ENCODE results near the gene MYO6.

MYO6 gene

DNA sequence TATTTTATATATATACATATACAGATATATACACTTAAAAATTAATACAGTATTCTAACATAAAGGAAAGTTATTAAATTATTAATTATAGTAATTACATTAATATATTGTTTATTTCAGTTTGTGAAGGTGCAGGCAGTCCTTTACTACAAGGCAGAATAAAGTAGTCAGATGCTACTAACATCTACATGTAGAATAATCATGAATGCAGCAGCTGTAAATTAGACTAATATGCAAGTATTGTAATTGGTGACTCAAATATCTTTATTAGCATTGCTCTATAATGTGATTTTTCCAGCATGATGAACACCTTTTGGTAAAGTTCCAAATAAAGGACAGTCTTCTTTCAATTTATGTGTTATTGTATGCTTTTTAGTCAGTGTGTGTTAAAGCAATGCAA lies 17.3 kb downstream of the MYO6 start:
- DNase-seq (ENCODE audit: low spot score) = no peak

GRCh38 chr6:75770844-75771243 lies 21.8 kb downstream of the MYO6 start:
- DNase-seq (ENCODE audit: low spot score) = no peak

DNA sequence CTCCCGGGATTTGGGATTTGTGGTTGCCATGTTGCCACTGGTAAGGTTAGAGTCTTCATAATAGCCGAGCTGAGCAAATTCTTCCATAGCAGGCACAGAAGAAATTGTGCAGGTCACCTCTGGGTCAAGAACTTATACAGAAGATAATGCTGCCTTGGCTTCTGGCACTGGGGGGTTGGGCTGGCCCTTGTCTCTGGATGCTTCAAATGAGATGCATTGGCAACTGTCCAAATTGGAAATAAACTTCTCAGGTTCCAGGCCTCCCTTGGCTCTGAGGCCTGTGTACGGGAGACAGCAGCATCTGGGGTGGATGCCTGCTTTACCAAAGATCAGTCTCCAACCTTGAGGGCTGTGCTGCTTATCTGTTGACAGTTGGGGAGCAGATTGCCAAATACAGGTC lies 26.2 kb downstream of the MYO6 start:
- no peak for DNase-seq (ENCODE audit: low spot score)

- DNase-seq (ENCODE audit: low spot score) = no peak
These were observed 27.4 kb downstream of the MYO6 start for GRCh38 chr6:75776461-75776860.

- no peak for DNase-seq (ENCODE audit: low spot score)
These were observed 29.7 kb downstream of the MYO6 start for GRCh38 chr6:75778757-75779156.

DNA sequence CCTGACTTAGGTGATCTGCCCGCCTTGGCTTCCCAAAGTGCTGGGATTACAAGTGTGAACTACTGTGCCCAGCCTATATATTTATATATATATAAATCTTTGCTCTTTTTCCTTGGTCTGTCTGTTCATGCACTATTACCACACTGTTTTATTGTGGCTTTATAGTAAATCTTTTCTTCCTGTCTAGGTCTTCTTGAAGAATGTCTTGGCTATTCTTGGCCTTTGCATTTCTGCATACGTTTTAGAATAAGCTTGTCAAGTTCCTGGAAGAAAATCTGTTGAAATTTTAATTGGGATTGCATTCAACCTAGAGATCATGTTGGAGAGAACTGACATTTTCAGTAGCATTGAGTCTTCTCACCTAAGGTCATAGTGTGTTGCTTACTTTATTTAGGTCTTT lies 37.1 kb downstream of the MYO6 start:
- no peak for DNase-seq (ENCODE audit: low spot score)

DNA sequence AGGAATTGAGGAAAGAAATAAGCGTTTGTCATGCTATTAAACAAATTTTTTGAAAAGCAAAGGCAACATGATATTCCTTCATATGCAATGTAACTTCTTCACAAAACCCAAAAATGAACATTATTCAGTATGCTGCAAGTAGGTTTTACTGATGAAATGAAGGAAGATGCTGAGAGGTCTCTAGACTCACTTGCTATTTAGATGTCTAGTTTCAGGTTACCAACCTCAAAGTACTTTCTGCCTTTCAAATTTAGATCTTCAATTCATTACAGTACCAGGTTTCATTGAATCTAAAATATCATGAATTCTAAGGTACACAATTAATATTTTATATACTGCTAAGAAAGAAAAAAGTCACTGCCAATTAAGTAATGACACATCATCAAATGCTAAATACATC lies 39.9 kb downstream of the MYO6 start:
- DNase-seq (ENCODE audit: low spot score) = no peak

DNA sequence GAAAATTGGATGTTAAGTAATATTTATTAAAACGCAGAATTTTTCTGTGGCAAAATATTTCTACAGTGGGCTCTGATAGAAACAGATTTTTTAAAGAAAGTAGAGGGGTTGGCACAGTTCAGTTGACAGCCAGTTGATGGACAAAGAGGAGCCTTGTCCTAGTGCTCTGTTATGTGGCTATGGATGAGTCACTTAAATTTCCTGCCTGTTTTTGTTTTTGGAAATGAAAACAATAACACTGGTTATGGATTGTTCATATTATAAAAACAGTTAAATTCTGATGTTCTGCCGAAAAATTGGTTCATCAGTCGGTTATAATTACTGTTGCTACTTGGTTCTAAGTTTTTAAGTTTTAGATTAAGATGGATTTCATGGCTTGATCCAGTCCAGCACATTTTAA lies 42.8 kb downstream of the MYO6 start:
- no peak for DNase-seq (ENCODE audit: low spot score)

DNA sequence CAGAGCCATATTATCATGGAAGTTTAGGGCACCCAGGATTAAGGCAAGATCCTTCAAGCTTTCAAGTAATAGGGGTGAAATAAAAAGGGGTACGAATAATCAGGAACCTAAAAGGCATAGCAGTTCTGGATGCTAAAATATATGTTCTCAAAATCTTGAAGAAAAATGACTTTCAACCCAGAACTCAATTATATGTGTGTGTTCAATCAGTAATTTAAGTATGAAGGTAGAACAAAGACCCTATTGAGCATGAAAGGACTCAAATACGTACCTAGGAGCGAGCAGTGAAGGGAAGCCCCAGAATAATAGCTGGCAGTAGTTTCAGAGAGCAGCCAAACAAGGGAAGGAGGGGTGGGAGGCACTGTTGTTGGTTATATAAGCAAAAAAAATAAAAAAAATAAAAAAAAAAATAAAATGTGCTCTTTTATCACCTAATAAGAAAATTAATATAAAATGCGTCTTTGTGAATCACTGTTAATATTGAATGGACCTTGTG lies 45.4 kb downstream of the MYO6 start:
- DNase-seq (ENCODE audit: low spot score) = no peak

DNA sequence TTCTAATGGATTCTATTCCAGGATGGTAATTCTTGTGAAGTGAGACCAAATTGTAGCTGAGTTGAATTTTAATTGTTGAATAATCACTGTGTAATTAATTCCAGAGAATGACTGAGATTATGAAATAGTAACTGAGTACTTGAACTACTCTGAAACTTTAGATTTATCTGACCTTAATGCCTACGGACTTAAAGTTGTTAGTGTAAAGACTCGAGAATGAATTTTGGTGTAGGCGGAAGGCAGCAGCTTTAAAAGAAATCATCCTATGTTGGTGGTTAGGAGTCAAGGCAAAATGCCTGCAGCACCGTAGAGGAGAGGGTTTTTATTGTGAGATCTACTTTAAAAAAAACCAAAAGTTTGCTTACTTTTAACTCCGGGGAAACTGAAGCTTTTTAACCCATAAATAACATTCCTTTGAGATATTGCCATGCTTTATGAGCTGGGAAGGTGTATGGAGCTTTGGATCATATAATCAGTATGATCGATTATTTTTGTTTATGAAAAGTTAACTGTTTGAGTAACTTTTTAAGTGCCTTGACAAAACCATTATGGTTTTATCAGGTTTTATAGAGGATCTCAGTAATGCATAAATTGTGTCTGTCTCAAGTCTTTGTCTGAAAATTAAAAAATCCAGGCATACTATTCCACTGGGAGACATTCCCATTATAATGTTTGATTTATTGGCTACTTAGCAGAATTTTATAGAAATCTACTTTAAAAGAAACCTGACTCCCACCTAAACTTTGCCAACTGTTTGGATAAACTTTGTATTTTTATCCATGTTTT lies 46.1 kb downstream of the MYO6 start:
- DNase-seq (ENCODE audit: low spot score) = no peak

GRCh38 chr6:75796723-75797122 lies 47.7 kb downstream of the MYO6 start:
- DNase-seq (ENCODE audit: low spot score) = no peak

GRCh38 chr6:75800133-75800532 lies 51.1 kb downstream of the MYO6 start:
- DNase-seq (ENCODE audit: low spot score) = no peak

GRCh38 chr6:75800708-75801505 lies 51.9 kb downstream of the MYO6 start:
- no peak for DNase-seq (ENCODE audit: low spot score)

GRCh38 chr6:75802366-75802765 lies 53.3 kb downstream of the MYO6 start:
- no peak for DNase-seq (ENCODE audit: low spot score)

DNA sequence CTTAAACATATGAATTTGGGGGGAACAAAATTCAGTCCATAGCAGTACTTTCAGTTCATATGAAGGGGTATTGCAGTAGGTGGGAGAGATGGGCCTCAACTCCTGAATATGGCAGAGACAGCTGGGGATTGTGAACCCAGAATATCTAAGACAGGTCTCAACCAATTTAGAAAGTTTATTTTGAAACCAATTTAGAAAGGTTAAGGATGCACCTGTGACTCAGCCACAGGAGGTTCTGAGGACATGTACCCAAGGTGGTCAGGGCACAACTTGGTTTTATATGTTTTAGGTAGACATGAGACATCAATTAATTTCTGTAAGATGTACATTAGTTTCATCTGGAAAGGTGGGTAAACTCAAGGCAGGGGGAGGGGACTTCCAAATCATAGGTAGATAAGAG lies 59.5 kb downstream of the MYO6 start:
- no peak for DNase-seq (ENCODE audit: low spot score)

DNA sequence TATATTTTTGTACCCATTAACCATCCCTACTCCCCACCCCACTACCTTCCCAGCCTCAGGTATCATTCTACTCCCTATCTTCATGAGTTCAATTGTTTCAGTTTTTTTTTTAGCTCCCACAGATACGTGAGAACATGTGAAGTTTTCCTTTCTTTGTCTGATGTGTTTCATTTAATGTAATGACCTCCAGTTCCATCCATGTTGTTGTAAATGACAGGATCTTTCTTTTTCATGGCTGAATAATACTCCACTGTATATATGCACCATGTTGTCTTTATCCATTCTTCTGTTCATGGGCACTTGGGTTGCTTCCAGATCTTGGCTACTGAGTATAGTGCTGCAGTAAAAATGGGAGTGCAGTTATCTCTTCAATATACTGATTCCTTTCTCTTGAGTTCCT lies 63.5 kb downstream of the MYO6 start:
- DNase-seq (ENCODE audit: low spot score) = no peak

DNA sequence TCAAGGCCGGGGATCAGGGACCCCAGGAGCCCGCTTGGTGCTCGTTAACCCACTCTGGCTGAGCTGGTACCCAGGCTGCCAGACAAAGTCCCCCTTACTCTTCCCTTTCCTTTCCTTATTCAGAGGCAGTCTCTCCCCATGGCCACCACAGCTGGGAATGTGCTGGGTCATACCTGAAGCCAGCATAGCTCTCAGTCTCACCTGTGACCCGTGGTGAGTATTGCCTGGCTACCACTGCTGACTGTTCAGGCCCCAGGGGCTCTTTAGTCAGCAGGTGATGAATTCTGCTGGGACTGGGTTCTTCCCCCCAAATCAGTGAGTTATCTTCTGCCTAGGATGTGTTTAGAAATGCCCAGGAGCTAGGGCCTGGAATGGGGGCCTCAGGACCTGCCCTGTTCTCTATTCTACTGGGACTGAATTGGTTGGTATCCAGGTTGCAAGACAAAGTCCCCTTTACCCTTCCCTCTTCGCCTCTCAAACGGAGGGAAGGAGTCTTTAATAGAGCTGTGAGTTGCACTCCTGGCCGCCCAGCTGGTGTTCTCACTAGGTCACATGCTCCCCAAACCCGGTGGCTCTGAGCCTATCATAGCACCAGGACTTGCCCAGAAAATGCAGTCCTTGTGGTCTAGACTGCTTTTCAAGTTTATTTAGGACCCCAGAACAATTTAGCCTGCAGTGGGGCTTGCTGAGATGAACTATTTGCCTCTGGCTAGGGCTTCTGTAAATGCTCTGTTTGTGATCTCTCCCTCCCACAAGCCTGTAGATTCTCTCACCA lies 64.6 kb downstream of the MYO6 start:
- DNase-seq (ENCODE audit: low spot score) = no peak

DNA sequence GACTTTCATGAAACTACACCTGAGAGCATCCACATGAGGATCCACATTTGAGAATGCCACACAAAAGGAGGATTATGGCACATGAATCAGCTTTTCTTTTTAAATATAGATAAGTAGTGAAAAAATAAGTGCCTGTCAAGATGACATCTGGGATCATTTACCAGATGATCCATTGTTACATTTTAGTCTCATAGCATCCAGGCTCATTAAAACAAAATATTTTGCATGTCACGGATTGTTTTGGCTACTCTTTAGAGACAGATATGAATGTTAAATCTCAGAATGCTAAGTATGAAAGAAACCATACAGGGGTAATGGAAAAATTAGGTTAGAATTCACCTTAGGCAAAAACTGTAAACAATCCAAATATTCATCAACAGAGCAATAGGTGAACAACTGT lies 66.7 kb downstream of the MYO6 start:
- no peak for DNase-seq (ENCODE audit: low spot score)

- DNase-seq (ENCODE audit: low spot score) = no peak
These were observed 69.2 kb downstream of the MYO6 start for GRCh38 chr6:75818098-75818855.

DNA sequence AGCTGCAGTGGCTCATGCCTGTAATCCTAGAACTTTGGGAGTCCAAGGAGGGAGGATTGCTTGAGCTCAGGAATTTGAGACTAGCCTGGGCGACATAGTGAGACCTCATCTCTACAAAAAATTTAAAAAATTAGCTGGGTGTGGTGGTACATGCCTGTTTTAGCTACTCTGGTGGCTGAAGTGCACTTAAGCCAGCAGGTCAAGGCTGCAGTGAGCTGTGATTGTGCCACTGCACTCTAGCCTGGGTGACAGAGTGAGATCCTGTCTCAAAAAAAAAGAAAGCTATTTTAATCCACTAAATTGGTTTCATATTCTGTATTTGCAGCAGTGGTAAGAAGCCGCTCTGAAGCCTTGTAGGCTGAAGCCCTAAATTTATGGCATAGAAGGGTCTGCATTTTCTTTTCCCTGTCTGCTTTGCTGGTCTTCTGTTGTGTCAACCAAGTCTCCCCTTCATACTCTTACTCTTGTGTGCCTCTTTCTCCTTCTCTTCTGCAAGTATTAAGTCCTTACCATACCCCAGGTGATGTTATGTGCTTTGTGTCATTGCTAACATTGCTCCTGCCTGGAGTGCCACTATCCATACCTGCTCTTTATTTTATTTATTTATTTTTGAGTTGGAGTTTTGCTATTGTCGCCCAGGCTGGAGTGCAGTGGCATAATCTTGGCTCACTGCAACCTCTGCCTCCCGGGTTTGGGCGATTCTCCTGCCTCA lies 70.9 kb downstream of the MYO6 start:
- no peak for DNase-seq (ENCODE audit: low spot score)

GRCh38 chr6:75824160-75824559 lies 75.1 kb downstream of the MYO6 start:
- no peak for DNase-seq (ENCODE audit: low spot score)

All from CD4-positive, alpha-beta T cell treated with Interleukin-6 at 100 ng/mL for 8 hours (primary cell).